Frontal cortex (tissue), 4 donors: ENCODE data around the gene PLCL1. TPM values are rescaled to one million over a fixed set of nuclear protein-coding genes. Genes with fewer than 3 reads are reported as not detected.

Experiments
- DNase-seq, 2 donors: peaks; one replicate each; pipeline ENCODE4 v3.0.0; 2012; ENCODE audit warnings: low spot score in 2 of 2
- FAIRE-seq: peaks from 2 replicates; lab custom pipeline; 2012; peaks lifted over from hg19 to GRCh38; lab: Jason Lieb, UNC
- total RNA-seq: library from RNA; depleted of rRNA; stranded (reverse); fragments of >200 nt; gene quantifications from one replicate; pipeline ENCODE4 v1.2.3, GENCODE V29; 2014
- donor health status: control.
- donor health status: control.
- donor health status: control.

Gene PLCL1
- total RNA-seq, 1 donor from 2014 or later: 32.6 TPM

- FAIRE-seq (no peak), DNase-seq (no peak)
Measured at GRCh38 chr2:198077477-198077876, 273.1 kb downstream of the PLCL1 start.

- FAIRE-seq (no peak), DNase-seq (no peak)
Measured at GRCh38 chr2:198080879-198081765, 276.7 kb downstream of the PLCL1 start.

- DNase-seq: no peak
- no peak for FAIRE-seq
Measured at GRCh38 chr2:198084156-198084555, 279.8 kb downstream of the PLCL1 start.

GRCh38 chr2:198096002-198096401, 291.6 kb downstream of the PLCL1 start:
- no peak for DNase-seq
- FAIRE-seq: no peak

GRCh38 chr2:198096965-198097364, 292.6 kb downstream of the PLCL1 start:
- DNase-seq (no peak), FAIRE-seq (no peak)

- no peak for FAIRE-seq
- no peak for DNase-seq
Measured at GRCh38 chr2:198097630-198098029, 293.2 kb downstream of the PLCL1 start.

GRCh38 chr2:198098386-198098785, 294.0 kb downstream of the PLCL1 start:
- FAIRE-seq (no peak), DNase-seq (no peak)

GRCh38 chr2:198098918-198099317, 294.5 kb downstream of the PLCL1 start:
- DNase-seq (peak in 1 of 2 donors; percentile 8), FAIRE-seq (peak; percentile 51)

GRCh38 chr2:198100346-198100745, 296.0 kb downstream of the PLCL1 start:
- DNase-seq: no peak
- FAIRE-seq: no peak

- DNase-seq: no peak
- no peak for FAIRE-seq
Measured at GRCh38 chr2:198101688-198102087, 297.3 kb downstream of the PLCL1 start.

GRCh38 chr2:198102120-198102519, 297.7 kb downstream of the PLCL1 start:
- DNase-seq (no peak), FAIRE-seq (no peak)

GRCh38 chr2:198102856-198103255, 298.5 kb downstream of the PLCL1 start:
- FAIRE-seq (no peak), DNase-seq (no peak)

GRCh38 chr2:198106621-198107385, 302.4 kb downstream of the PLCL1 start:
- DNase-seq: no peak
- FAIRE-seq: no peak

GRCh38 chr2:198113316-198113715, 308.9 kb downstream of the PLCL1 start:
- no peak for FAIRE-seq
- DNase-seq: no peak

GRCh38 chr2:198114064-198114463, 309.7 kb downstream of the PLCL1 start:
- DNase-seq: no peak
- no peak for FAIRE-seq

- FAIRE-seq: no peak
- no peak for DNase-seq
Measured at GRCh38 chr2:198115201-198115600, 310.8 kb downstream of the PLCL1 start.

- DNase-seq (no peak), FAIRE-seq (no peak)
Measured at GRCh38 chr2:198116756-198117155, 312.4 kb downstream of the PLCL1 start.

- DNase-seq: no peak
- no peak for FAIRE-seq
Measured at GRCh38 chr2:198117406-198118041, 313.1 kb downstream of the PLCL1 start.

- no peak for DNase-seq
- no peak for FAIRE-seq
Measured at GRCh38 chr2:198127627-198128026, 323.2 kb downstream of the PLCL1 start.

GRCh38 chr2:198129609-198130008, 325.2 kb downstream of the PLCL1 start:
- FAIRE-seq: no peak

More at GRCh38 chr2:198129609-198130008, 325.2 kb downstream of the PLCL1 start:
- DNase-seq: no peak
